ENCODE results near the gene ALDOC. TPM values are rescaled to one million over a fixed set of nuclear protein-coding genes. Genes with fewer than 3 reads are reported as not detected.
A peak's percentile ranks its signal among the peaks of the same experiment; 100 is the strongest.

ALDOC gene
- total and polyA plus RNA-seq, 4 donors, result 15.5 to 52.5 (median 30.6) TPM

- Histone ChIP-seq H3K4me3 (no peak overlapping the region), H3K27ac (ENCODE audit: low read depth in 1 of 2, low read length in 1 of 2) (no peak overlapping the region), H3K27me3 (ENCODE audit: control insufficient read depth in 3 of 3, insufficient read depth in 3 of 3, low read length in 2 of 3) (no peaks in the 10 kb centered on the region), H3K9ac (ENCODE audit: insufficient read depth in 1 of 2, low read length in 2 of 2) (no peak overlapping the region), H3K4me1 (ENCODE audit: control insufficient read depth in 5 of 5, insufficient read depth in 5 of 5, low read length in 5 of 5) (peaks cover 0 to 39% (median 0%) of the 10 kb centered on the region in 5 donors), H3K9me3 (ENCODE audit: control insufficient read depth in 4 of 4, insufficient read depth in 3 of 4, low read length in 3 of 4) (no peaks in the 10 kb centered on the region), H3K36me3 (ENCODE audit: control insufficient read depth in 4 of 4, insufficient read depth in 4 of 4, low read length in 4 of 4) (peaks cover 0 to 10% (median 3%) of the 10 kb centered on the region in 4 donors)
- WGBS, 2 donors, result 94 to 96% methylated on average over 6 of the region's 6 CpGs
- ATAC-seq (ENCODE audit: insufficient read depth, low FRiP score) (no peak), DNase-seq (no peak)
- TF ChIP-seq CTCF (IDR thresholded peaks at IDR 0.05; ENCODE audit: control extremely low read depth, extremely low read depth), result no peak
Measured at GRCh38 chr17:28573966-28574480, 2.7 kb downstream of the ALDOC start.

GRCh38 chr17:28573521-28573920 lies 3.2 kb downstream of the ALDOC start:
- peaks cover 0 to 39% (median 0%) of the 10 kb centered on the region in 5 donors for H3K4me1 ChIP-seq (ENCODE audit: control insufficient read depth in 5 of 5, insufficient read depth in 5 of 5, low read length in 5 of 5)

GRCh38 chr17:28573040-28573380 lies 3.7 kb downstream of the ALDOC start:
- Histone ChIP-seq H3K36me3 (ENCODE audit: control insufficient read depth in 4 of 4, insufficient read depth in 4 of 4, low read length in 4 of 4) (peaks cover 0 to 5% (median under 1%) of the 10 kb centered on the region in 4 donors), H3K27ac (ENCODE audit: low read depth in 1 of 2, low read length in 1 of 2) (no peak overlapping the region), H3K27me3 (ENCODE audit: control insufficient read depth in 3 of 3, insufficient read depth in 3 of 3, low read length in 2 of 3) (no peaks in the 10 kb centered on the region), H3K4me1 (ENCODE audit: control insufficient read depth in 5 of 5, insufficient read depth in 5 of 5, low read length in 5 of 5) (peaks cover 0 to 39% (median 0%) of the 10 kb centered on the region in 5 donors), H3K4me3 (no peak overlapping the region), H3K9ac (ENCODE audit: insufficient read depth in 1 of 2, low read length in 2 of 2) (peak overlapping the region in 1 of 2 donors; percentile 13), H3K9me3 (ENCODE audit: control insufficient read depth in 4 of 4, insufficient read depth in 3 of 4, low read length in 3 of 4) (no peaks in the 10 kb centered on the region)
- ATAC-seq (ENCODE audit: insufficient read depth, low FRiP score) (no peak), DNase-seq (no peak)
- no peak for TF ChIP-seq CTCF (IDR thresholded peaks at IDR 0.05; ENCODE audit: control extremely low read depth, extremely low read depth)

More at GRCh38 chr17:28573521-28573920, 3.2 kb downstream of the ALDOC start:
- Histone ChIP-seq H3K4me3 (no peak overlapping the region), H3K27me3 (ENCODE audit: control insufficient read depth in 3 of 3, insufficient read depth in 3 of 3, low read length in 2 of 3) (no peaks in the 10 kb centered on the region), H3K9ac (ENCODE audit: insufficient read depth in 1 of 2, low read length in 2 of 2) (no peak overlapping the region), H3K27ac (ENCODE audit: low read depth in 1 of 2, low read length in 1 of 2) (no peak overlapping the region), H3K36me3 (ENCODE audit: control insufficient read depth in 4 of 4, insufficient read depth in 4 of 4, low read length in 4 of 4) (peaks cover 0 to 10% (median 3%) of the 10 kb centered on the region in 4 donors), H3K9me3 (ENCODE audit: control insufficient read depth in 4 of 4, insufficient read depth in 3 of 4, low read length in 3 of 4) (no peaks in the 10 kb centered on the region)
- DNase-seq (no peak), ATAC-seq (ENCODE audit: insufficient read depth, low FRiP score) (no peak)
- 97 to 98% methylated on average over 9 of the region's 9 CpGs for WGBS, 2 donors
- TF ChIP-seq CTCF (IDR thresholded peaks at IDR 0.05; ENCODE audit: control extremely low read depth, extremely low read depth), result no peak
